HepG2 (cell line): ENCODE data around the gene RERE. TPM values are rescaled to one million over a fixed set of nuclear protein-coding genes. Genes with fewer than 3 reads are reported as not detected.

Experiments
- ATAC-seq: fragments of 200-7000 bp; cut with Tn5 transposase; 3 replicates; pipeline ENCODE4 v1.9.1; 2020; ENCODE audit warnings: mild to moderate bottlenecking, moderate library complexity
- BruUV-seq: library from RNA; stranded (reverse); fragments of 400-500 nt; replicated peaks from 2 replicates; lab custom pipeline; 2021; lab: Mats Ljungman, UMichigan
- CTCF ChIA-PET: fragments of 300-600 bp; formaldehyde crosslinking; extraction: SDS; loops from one replicate; lab custom pipeline; 2021; ENCODE audit warnings: low total read pairs, inconsistent platforms, low intra/inter-chr PET ratio; lab: Yijun Ruan, JAX
- POLR2A ChIA-PET: fragments of 350-600 bp; sonication (Branson Sonifier 250); formaldehyde crosslinking; loops from one replicate; lab custom pipeline; 2020; ENCODE audit warnings: antibody characterized with exemption, inconsistent platforms; lab: Yijun Ruan, JAX
- DNase-seq: peaks from one replicate; pipeline ENCODE4 v3.0.0-alpha.2; 2015; ENCODE audit warnings: low spot score
- FAIRE-seq: peaks from 3 replicates; lab custom pipeline; 2011; peaks lifted over from hg19 to GRCh38; lab: Jason Lieb, UNC
- H2AFZ ChIP-seq: one replicate; pipeline ENCODE4 v1.6.1; 2011; ENCODE audit warnings: low read length, inconsistent platforms
- H3K27ac ChIP-seq: fragments of 300-600 bp; 3 replicates; pipeline ENCODE4 v1.8.0; 2011; ENCODE audit warnings: mixed run types, mild to moderate bottlenecking, mixed read lengths, low read length, inconsistent platforms; ENCODE audit not compliant: insufficient read depth; ENCODE audit errors: extremely low read length
- H3K27me3 ChIP-seq, 2 experiments: fragments of 200-600 bp in 1 of 2; 2 replicates in 1 of 2; 3 replicates in 1 of 2; pipeline versions ENCODE4 v1.6.0 to v1.8.0; 2011; ENCODE audit warnings: low read length in 2 of 2, mild to moderate bottlenecking in 2 of 2, moderate library complexity in 2 of 2, inconsistent platforms in 1 of 2; ENCODE audit not compliant: insufficient read depth in 2 of 2, control insufficient read depth in 1 of 2
- H3K36me3 ChIP-seq, 2 experiments: fragments of 200-600 bp in 1 of 2; replicated peaks in 1 of 2; 2 replicates in 1 of 2; 3 replicates in 1 of 2; pipeline versions ENCODE4 v1.5.1 to v1.8.0; 2011; ENCODE audit warnings: low read length in 2 of 2, inconsistent platforms in 1 of 2; ENCODE audit not compliant: insufficient read depth in 2 of 2, control insufficient read depth in 1 of 2
- H3K4me1 ChIP-seq: 2 replicates; pipeline ENCODE4 v1.5.1; 2012; ENCODE audit warnings: low read length, inconsistent platforms; ENCODE audit not compliant: insufficient read depth
- H3K4me2 ChIP-seq: 2 replicates; pipeline ENCODE4 v1.6.0; 2011; ENCODE audit warnings: low read depth, low read length, inconsistent platforms
- H3K4me3 ChIP-seq, 3 experiments: fragments of 200-600 bp in 1 of 3; sonication (generic), shearing (Covaris generic) in 1 of 3; replicated peaks in 1 of 3; 2 replicates each; pipeline ENCODE4 v1.5.1; 2011 to 2016; ENCODE audit warnings: low read length in 3 of 3, inconsistent platforms in 2 of 3, low read depth in 2 of 3, mild to moderate bottlenecking in 2 of 3, control low read depth in 1 of 3, mixed read lengths in 1 of 3; ENCODE audit not compliant: insufficient read depth in 1 of 3
- H3K79me2 ChIP-seq: one replicate; pipeline ENCODE4 v1.6.1; 2011; ENCODE audit warnings: low read length, inconsistent platforms; ENCODE audit not compliant: insufficient read depth
- H3K9ac ChIP-seq: 2 replicates; pipeline ENCODE4 v1.6.0; 2011; ENCODE audit warnings: mild to moderate bottlenecking, low read depth, low read length, inconsistent platforms; ENCODE audit not compliant: insufficient read depth
- H3K9me3 ChIP-seq: 2 replicates; pipeline ENCODE4 v1.5.1; 2012; ENCODE audit warnings: mild to moderate bottlenecking, low read length
- H4K20me1 ChIP-seq: 2 replicates; pipeline ENCODE4 v1.6.0; 2011; ENCODE audit warnings: inconsistent platforms, mild to moderate bottlenecking, low read length, moderate library complexity; ENCODE audit not compliant: insufficient read depth
- ATAD3A ChIP-seq: sonication (generic); formaldehyde crosslinking; IDR thresholded peaks from 2 replicates; pipeline ENCODE4 v1.4.0; 2020; ENCODE audit warnings: missing genetic modification reagents
- ZNF317 ChIP-seq: sonication (generic); formaldehyde crosslinking; IDR thresholded peaks from 2 replicates; pipeline ENCODE4 v1.5.0; 2020; ENCODE audit warnings: mild to moderate bottlenecking, missing genetic modification reagents
- ZNF7 ChIP-seq: IDR thresholded peaks from 2 replicates; pipeline ENCODE4 v1.6.1; 2016; ENCODE audit warnings: missing biosample characterization, missing genetic modification reagents
- WGBS: methylation state at CpG from one replicate; pipeline ENCODE4 v1.1.6; 2017; ENCODE audit warnings: low lambda C conversion rate; 5-methylcytosine and 5-hydroxymethylcytosine counted together
- in situ Hi-C: cut with HindIII; loops from 2 replicates; pipeline ENCODE4 v1.10.0; 2017; ENCODE audit warnings: low pct_unique_long_range_greater_than_20kb; ENCODE audit not compliant: extremely low pct_ligation_motif_present
- intact Hi-C: fragments of 100-400 bp; cut with micrococcal nuclease; formaldehyde crosslinking; loops from one replicate; pipeline ENCODE4 v1.10.0; 2022; ENCODE audit not compliant: unreplicated experiment
- polyA plus RNA-seq, 8 experiments: library from polyadenylated mRNA; depleted of rRNA in 3 of 8; stranded (reverse) in 7 of 8; unstranded in 1 of 8; fragments of >200 nt; fragmentation: Illumina TruSeq in 4 of 8; extraction: Trizol in 4 of 8; gene quantifications; 2 replicates each; pipeline versions ENCODE4 v1.2.1 to v1.2.3, GENCODE V29; 2011 to 2016; ENCODE audit warnings: low read depth in 4 of 8, missing spikeins in 1 of 8, mixed read lengths in 1 of 8; ENCODE audit not compliant: insufficient read depth in 1 of 8
- total RNA-seq, 5 experiments: library from RNA; depleted of rRNA; stranded (reverse); fragments of >200 nt; fragmentation: Illumina TruSeq; extraction: Trizol; gene quantifications; 2 replicates each; pipeline ENCODE4 v1.2.3, GENCODE V29; 2016; ENCODE audit warnings: low read depth in 1 of 5
- TF ChIP-seq, protein P1 (sequence below): sonication (generic); formaldehyde crosslinking; IDR thresholded peaks from 2 replicates; pipeline ENCODE4 v1.4.0; 2020; ENCODE audit warnings: mild to moderate bottlenecking, missing genetic modification reagents

The RERE gene
- total and polyA plus RNA-seq, 2 of the 13 experiments (the other 11 are each of a cell fraction or from before 2014, with no cell fraction given): 18.3 to 21.9 TPM

DNA sequence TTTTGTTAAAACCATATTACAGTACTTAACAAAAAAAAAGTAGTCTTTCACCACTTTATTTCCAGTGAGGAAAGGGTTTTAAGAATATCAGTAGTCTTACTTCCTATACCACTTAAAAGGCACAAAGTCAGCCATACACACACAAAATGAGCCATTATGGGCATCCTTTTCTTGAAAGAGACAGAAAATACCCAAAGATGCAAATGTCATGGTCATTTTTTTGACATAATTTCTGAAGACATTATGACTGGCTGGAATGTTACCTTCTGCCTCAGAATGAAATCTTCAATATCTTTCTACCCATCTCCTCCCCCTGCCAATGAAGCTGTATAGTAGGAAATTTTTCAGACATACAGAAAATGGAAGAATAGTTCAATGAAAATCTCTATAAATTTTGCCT is 261.9 kb downstream of the RERE start (continued):
- no peak for TF ChIP-seq ZNF317

DNA sequence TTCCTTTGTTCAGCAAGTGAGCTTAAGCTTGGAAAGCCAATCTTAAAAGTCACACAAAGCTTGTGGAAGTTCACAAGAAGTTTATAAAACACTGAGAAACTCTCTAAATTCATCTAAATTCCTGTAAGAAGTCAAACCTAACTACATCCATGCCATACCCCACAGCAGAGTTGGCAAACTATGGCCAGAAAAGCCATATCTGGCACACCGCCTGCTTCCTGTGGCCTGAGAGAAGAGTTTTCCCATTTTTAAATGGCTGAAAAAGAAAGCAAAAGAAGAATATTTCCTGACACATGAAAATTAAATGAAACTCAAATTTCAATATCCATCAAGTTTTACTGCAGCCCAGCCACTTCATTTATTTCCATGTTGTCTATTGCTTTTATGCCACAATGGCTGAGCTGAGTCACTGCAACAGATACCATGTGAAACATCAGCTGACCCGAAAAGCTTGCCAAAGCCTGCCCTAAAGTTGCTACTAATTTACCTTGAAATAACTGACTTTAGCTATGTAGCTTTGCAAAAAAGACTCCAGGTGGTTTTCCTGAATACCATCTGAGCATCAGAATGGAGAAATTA is 262.4 kb downstream of the RERE start:
- intact Hi-C loops: no loop called here
- in situ Hi-C loops: loop anchor here (25.0 kb wide), 1 partner anchor 282 kb away; no protein-coding TSS in a partner anchor
- TF ChIP-seq ZNF7 (CRISPR knock-in tag): peak; percentile 54; the same call in 1 of the 2 replicates
- no peak for TF ChIP-seq ATAD3A
- TF ChIP-seq, protein P1, sequence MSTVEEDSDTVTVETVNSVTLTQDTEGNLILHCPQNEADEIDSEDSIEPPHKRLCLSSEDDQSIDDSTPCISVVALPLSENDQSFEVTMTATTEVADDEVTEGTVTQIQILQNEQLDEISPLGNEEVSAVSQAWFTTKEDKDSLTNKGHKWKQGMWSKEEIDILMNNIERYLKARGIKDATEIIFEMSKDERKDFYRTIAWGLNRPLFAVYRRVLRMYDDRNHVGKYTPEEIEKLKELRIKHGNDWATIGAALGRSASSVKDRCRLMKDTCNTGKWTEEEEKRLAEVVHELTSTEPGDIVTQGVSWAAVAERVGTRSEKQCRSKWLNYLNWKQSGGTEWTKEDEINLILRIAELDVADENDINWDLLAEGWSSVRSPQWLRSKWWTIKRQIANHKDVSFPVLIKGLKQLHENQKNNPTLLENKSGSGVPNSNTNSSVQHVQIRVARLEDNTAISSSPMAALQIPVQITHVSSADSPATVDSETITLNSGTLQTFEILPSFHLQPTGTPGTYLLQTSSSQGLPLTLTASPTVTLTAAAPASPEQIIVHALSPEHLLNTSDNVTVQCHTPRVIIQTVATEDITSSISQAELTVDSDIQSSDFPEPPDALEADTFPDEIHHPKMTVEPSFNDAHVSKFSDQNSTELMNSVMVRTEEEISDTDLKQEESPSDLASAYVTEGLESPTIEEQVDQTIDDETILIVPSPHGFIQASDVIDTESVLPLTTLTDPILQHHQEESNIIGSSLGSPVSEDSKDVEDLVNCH: no peak
- Histone ChIP-seq H3K36me3 (peaks cover 20 to 63% of the 10 kb centered on the region in 2 experiments), H3K4me2 (no peak overlapping the region), H2AFZ (no peak overlapping the region), H3K9ac (no peak overlapping the region), H3K9me3 (no peaks in the 10 kb centered on the region), H4K20me1 (peaks cover 22% of the 10 kb centered on the region; the same call in 1 of the 2 replicates), H3K27ac (no peak overlapping the region), H3K27me3 (no peaks in the 10 kb centered on the region), H3K4me1 (peaks cover 43% of the 10 kb centered on the region), H3K79me2 (peaks cover 70% of the 10 kb centered on the region), H3K4me3 (no peak overlapping the region)
- no peak for FAIRE-seq
- ChIA-PET POLR2A (no interaction called here), CTCF (no interaction called here)
- 92% methylated on average over 2 of the region's 2 CpGs for WGBS
- no TSS peak for BruUV-seq
- DNase-seq: no peak
- ATAC-seq: no peak
